DMS53 treated with DMSO at 0.1 percent for 48 hours (cell line): ENCODE measurements around the gene RAB30.
A peak's percentile ranks its signal among the peaks of the same experiment; 100 is the strongest.

Source experiments
- DNase-seq: peaks from one replicate; lab custom pipeline; 2025; ENCODE audit not compliant: unreplicated experiment; lab: John Stamatoyannopoulos, UW

RAB30 gene, protein sequence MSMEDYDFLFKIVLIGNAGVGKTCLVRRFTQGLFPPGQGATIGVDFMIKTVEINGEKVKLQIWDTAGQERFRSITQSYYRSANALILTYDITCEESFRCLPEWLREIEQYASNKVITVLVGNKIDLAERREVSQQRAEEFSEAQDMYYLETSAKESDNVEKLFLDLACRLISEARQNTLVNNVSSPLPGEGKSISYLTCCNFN

DNA sequence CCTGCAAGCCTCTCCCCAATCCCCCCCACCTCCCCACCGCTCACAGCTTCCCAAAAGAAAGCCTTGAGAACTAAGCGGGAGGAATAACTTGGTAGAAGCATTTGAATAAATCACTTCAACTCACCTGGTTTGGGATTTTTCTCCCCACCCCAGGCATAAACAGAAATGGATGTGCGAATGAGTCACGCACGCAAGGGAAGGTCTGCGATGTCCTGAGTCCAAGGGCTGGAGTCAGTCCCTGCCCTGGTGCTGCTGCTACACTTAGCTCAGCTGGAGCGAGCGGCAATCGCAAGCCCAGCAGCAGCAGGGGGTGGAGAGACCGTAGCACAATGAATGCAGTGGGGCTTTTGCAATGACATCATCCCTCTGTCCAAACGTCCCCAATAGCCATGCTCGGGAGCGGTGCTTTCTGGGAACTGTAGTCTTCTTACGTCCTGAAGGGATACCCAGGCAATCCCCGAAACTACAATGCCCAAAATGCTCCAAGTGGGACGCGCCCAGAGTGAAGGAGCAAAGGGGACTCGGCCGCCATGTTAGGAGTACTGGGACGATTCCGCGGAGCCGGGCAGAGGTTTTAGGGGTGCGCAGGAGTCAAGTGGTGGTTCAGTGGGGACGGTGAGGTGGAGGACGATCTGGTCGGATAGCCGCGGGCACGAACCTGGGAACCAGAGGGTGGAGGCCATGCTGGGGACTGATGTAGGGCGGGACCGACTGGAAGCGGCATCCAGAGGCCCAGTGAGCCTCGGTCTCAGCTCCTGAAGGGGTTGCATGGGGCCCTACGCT lies at the start of gene RAB30:
TSS of gene RAB30 (minus strand) at position 331 of the 783 bp plus-strand sequence. CDS start 74,581 bp downstream, outside the sequence.
- DNase-seq, result peak; percentile 100

DNA sequence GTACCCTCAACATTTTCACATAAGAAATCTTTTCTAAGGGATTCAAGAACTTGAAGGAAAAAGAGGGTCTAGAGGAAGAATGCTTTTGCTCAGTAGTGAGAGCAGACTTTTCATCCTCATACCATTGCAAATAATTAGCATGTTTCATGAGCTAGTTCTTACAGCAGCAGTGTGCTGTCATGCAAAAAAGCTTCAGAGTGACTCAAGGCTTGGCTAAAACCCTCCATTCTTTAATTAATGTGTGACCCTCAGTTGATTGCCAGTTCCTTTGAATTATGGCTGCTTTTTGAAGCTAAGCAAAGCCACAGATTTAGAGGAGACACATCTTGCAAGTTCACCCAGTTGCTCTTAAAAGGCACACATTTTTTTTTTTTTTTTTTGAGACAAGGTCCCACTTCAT lies 48.6 kb upstream of the RAB30 start:
- DNase-seq, result no peak

DNA sequence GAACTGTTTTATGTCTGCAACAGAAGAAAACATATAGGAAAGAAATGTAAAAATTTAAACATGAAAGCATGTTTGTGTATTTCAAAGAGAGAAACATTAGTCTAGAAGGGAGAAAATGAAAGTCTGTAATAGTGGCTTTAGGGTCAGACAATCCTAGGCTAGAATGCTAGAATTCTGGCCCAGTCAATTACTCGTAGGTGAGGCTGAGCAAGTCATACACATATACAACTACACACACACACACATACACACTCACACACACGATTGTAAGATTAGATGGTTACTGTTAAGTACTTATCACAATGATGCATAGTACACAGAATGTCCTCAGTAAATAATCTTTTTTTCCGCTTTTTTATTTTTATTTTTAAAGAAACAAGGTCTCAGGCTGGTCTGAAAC lies 47.5 kb upstream of the RAB30 start:
- DNase-seq, result no peak

DNA sequence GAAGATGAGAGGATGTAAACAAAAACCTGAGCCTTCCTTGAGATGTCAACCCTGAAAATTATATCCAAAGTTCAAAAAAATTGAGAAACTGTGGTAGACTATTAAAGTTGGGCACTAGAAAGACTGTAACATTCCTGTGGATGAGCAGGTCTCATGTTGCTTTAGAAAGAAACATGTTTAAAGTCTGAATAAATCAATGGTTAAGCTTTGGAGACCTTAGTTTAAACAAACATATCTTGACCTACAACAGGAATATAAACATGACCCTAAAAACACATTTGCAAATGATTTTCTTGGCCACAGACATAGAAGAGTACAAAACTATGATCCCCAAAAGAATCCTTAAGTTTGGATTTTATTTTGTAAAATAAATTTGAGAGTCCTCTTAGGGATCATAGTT lies 47.1 kb upstream of the RAB30 start:
- no peak for DNase-seq

DNA sequence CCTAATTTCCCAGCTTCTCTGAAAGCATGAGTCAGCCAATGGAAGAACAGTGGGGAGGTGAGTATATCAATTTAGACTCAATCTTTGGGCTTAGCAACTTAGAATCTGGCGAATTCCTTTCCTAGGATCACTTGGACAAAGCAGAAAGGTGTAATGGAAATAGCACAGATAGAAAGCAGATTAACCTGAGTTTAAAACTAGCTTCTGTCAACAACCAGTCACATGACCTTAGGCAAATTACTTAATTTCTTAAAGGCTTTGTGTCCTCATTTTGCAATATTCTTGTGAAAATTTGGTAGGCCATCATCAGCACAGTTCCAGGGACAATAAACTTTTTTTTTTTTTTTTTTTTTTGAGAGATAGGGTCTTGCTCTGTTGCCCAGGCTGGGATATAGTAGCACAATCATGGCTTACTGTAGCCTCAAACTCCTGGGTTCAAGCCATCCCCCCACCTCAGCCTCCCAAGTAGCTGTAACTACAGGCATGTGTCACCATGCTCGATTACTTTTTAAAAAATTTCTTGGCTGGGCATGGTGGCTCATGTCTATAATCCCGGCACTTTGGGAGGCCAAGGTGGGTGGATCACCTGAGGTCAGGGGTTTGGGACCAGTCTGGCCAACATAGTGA lies 44.4 kb upstream of the RAB30 start:
- DNase-seq, result no peak

DNA sequence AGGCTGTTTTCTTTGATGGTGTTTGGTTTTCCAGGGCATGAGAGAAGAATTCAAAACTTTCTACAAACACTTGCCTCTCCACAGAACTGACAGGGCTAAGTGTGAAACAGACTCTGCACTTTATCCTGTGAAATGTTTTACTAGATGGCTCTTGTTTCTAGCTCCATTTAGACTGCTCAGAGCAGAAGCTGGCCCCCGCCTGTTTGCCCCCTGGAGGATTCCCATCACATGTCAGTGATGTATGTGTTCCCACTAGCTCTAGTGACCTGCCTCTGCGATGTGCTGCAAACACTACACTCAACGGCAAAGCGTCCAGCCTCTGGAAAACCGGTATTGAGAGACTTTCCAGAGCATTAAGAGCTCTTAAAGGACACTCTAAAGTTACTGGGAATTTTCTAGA lies 43.9 kb upstream of the RAB30 start:
- DNase-seq, result no peak

DNA sequence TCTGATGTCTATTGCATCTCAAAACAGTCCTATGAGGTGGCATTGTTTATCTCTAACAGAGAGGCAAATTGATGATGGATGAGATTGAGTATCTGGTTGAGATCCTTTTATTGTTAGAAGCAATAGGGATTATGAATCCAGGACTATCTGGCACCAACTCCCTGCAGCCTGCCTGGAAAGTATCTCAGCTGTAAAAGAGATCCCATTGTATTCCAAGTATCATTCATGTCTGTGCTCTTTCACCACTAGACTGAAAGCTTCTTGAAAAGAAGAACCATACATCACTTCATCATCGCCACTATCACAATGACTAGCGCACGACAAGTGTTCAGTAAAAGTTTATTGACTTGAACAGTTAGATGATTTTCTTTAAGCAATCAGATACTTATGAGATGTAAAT lies 43.3 kb upstream of the RAB30 start:
- no peak for DNase-seq

DNA sequence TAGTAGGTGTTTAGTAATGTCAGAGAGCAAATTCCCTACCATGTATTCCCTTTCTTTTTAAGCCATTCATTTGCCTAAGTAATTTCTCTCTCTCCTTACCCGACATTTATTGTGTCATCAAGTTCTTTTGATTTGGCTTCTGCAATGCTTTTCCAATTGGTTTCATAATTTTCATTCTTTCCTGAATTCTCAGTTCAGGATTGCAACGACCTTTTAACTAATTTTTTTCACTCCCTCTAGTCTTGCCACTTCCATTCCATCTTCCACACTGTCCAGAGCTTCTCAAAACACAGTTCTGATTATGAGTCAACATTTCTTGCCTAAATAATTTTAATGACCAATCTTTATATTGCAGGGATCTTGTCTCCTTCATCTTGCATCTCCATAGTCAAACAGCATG lies 41.2 kb upstream of the RAB30 start:
- no peak for DNase-seq

DNA sequence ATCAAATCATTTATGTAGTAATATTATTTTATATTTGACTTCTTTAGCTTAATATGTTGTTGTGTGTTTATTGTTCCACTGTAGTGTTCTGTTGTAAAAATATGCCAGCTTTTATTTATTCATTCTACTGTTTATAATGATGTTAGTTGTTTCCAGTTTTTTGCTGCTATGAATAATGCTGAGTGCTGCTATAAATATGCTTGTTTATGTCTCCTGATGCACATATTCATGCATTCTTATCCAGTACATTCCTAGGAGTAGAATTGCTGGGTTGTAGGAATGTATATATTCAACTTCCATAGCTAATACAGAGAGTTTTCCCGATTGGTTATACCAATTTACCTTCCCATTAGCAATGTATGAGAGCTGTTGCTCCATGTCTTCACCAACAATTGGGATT lies 33.5 kb upstream of the RAB30 start:
- DNase-seq, result no peak

DNA sequence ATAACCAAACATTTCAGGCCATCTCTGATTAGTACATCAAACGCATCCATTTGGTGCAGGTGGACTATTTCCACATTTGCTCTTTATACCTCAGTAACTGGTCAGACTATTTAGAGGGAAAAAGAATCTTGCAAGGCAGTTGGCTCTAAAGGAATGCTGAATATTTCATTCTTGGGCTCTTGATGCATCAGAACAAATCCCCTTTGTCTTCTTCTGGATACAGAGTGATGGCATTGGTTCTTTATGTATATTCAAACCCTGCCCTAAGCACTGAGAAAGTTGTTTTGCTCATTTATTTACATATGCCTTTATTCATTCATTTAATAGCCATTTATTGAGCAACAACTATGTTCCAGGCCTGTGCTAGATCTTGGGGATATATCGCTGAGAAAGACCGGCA lies 31.1 kb upstream of the RAB30 start:
- DNase-seq, result no peak

DNA sequence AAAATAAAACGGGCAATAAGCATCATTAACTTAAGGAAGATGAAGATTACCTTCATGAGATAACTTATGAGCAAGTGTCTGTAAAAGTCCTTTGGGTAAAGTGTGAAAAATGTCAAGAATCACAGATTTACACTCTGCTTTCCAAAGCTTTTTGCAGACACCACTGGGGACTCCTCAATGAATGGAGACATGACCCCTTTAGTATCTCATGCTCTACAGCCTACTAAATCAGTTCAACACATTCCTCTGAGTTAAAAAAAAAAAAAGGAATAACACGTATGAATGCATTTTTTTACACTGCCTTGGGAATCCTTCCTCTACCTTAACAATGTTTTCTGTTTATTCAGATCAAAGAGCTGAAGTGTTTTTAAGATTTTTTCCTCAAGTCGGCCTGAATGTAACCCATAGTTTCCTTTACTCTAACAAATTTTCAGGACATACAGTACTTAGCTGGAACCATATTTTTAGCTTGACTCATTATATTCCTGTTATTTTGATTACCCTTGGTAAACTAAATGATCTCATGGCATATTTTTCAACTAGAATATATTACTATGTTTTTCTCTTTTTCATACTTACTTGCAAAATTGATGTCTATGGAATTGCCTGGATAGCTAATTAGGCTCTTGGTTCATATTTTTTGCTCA lies 25.9 kb upstream of the RAB30 start:
- DNase-seq, result no peak

DNA sequence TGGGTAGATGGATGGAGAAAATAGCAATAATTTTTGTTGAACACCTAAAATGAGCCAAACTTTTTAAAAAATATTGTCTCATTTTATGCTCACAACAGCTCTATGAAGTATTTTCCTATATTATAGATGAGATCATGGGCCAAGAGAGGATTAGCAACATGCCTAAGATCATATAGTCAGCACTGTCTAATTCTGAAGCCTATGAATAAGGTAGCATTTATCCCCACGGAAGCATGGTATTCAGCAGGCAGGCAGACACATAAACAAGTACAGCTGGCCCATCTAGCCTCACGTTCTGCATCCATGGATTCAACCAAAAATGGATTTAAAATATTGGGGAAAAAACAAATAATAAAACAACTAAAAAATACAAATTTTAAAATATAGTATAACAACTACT lies 21.9 kb upstream of the RAB30 start:
- DNase-seq, result peak; percentile 43

DNA sequence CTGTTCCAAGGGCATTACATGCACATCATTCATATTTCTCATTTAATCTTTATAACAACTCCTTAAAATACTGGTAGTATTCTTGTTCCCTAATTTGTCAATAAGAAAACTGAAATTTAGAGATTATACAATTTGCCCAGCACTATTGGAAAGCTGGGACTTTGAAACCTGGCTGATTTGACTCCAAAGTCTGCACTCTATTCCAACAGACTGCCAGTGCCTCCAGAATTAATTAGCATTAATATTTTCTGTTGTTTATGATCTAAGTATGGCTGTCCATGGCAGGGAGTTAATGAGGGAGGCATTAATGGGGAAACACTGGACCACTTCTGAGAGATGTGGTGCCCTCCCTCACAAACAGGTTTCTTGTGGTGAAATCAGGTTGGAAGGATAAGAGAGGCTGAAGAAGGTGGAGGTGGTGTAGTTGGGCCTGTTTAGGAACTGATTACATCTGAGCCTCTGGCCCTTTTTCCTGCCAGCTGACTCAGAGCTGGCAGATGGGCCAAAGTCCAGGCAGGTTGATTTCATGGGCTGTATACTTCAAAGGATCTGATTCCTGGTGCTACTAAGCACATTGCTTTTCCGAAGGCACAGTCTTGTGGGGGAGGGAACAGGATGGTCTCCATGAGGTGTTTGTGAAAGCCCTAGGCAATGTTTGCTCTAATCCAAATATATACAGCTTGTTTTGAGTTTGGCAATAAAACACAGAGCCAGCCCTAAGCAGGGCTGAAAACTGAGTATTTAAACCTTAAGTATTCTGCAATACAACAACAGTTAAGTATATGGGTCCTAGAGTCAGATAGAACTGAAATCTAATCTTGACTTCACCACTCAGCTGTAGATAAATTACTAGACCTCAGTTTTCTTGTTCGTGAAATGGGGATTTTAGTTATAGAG lies 21.0 kb upstream of the RAB30 start:
- peak; percentile 100 for DNase-seq

DNA sequence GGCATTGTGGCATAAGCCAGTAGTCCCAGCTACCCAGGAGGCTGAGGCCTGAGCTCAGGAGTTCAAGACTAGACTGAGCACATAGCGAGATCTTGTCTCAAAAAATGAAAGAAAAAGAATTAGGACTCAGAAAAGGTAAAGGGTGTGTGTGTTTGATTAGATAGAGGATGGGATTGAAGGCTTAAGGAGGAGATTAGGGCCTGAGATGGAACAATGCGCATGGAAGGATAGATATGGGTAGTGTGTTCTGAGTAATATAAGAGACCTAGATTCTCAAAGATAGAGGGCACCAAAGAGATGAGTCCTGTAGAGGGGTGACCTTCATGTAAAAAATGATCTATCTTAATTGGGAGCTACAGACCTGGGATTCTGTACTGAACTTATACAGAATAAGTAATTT lies 17.3 kb upstream of the RAB30 start:
- DNase-seq, result no peak

DNA sequence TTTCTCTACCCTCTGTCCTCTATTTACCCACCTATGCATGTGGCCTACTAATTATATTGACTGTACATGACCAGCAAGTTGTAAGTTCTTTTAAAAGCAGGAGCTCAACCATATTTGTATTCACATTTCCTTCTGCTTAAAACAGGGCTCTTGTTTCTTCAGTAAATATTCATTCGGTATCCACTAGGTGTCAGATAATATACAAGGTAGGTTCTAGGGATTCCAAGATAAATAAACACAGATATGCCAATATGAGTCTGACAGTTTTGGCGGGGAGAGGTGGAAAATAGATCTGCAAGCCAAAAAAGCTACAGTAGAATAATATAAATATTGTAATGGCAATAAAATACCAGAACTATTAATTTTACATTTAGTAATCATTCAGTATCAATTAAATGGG lies 15.3 kb upstream of the RAB30 start:
- peak; percentile 93 for DNase-seq

DNA sequence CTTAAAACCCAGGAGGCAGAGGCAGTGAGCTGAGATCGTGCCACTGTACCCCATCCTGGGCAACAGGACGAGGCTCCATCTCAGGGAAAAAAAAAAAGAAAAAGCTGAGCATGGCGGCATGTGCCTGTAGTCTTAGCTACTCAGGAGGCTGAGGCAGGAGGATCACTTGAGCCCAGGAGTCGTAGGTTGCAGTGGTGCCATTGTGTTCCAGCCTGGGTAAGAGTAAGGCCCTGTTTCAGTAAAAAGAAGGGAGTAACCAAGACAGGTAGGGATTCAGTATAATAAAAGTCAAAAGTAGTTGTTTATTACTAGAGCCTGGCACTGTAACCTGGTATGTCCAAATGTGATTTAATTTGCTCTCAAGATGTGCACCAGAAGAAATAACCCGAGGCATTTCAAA lies 8.1 kb upstream of the RAB30 start:
- DNase-seq, result no peak

DNA sequence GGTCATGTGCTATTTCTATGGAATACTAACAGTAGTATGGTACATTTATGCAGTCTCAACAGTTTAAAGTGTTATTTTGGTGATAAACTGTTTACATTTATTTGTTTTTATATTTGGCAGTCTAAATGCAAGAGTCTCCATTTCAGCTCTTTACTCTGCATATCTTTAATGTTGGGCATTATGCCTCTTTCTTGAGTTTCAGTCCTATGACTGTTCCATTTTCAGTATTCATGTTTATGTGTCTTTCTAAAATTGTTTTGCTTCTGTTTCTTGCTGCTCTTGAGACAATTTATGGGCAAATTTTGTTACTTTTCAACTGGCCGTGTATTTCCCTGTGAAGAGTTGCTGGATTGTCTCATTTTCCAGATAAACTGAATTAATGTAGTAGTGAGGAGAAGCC lies 6.6 kb upstream of the RAB30 start:
- DNase-seq, result no peak

DNA sequence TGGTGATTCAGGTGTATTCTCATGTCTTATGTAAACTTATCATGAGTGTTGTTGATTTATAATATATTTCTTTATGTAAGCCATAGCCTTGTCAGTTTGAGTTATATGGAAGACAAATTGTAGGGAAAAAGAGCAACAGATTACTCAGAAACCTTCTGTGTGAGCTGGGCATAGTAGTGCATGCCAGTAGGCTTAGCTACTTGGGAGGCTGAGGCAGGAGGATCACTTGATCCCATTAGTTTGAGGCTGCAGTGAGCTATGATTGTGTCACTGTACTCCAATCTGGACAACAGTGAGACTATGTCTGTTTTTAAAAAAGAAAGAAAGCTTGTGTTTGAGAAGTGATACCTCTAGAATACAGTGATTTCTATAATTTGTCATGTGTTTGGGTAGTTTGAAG lies 2.2 kb upstream of the RAB30 start:
- DNase-seq, result no peak

DNA sequence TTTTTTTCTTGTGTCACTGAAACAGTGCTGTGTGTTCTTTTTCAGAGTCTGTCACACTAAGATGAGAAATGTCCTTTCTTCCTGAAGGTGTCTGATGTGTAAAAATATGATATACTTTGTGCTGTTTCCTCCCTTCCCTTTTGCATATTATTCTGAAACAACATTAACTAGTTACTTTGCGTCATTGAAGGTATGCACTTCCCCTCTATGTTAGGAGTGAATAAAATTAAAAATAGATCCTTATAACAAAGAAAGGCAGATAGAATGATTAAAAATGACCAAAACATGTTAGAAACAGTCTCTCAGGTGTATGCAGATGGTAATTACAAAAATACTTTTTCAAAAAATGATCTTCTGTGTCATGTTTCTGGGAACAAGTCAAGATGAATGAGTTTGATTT lies 1.6 kb upstream of the RAB30 start:
- no peak for DNase-seq

DNA sequence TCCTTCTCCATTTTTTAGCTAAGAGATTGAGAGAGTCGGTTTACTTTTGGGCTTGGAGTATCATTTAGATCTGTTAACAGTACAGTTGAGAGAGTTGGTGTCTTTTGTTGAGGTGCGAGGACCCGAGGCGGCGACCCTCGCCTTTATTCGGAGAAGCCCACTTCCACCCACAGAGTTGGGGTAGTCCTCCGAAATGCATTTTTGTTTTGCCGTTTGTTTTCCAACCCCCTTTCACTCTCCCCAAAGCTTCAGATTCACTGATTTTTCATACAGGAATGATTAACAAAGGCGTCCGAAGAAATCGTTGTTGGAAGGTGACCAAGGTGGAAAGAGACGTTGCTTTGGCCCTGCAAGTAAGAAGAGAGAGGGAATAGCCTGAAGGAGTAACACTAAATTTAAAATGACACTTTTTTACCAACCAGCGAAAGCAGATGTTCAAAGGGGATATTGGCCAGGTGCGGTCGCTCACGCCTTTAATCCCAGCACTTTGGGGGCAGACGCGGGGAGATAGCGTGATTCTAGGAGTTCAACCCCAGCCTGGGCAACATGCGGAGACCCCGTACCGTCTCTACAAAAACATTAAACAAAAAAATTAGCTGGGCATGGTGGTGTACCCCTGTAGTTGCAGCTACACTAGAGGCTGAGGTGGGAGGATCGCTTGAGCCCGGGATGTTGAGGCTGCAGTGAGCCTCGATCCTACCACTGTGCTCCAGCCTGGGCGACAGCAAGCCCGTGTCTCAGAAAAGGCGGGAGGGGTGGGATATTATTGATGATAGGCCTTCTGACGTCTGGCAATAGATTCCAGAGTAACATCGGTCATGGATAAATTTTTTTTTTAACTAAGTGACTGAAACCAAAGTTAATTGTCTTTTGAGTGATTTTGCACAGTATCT lies 899 bp upstream of the RAB30 start:
- no peak for DNase-seq
